Activated B cell treated with CpG ODN at 0.5 μM for 24 hours (primary cell): ENCODE data around the gene TBKBP1. TPM values are rescaled to one million over a fixed set of nuclear protein-coding genes. Genes with fewer than 3 reads are reported as not detected.

Experiments used
- ATAC-seq: fragments of 200-7000 bp; cut with Tn5 transposase; one replicate; pipeline ENCODE4 v1.10.0; 2021; ENCODE audit warnings: low read depth, mild to moderate bottlenecking, moderate library complexity
- CTCF ChIA-PET: fragments of 350-600 bp; sonication (Branson Sonifier 250); formaldehyde crosslinking; loops from one replicate; lab custom pipeline; 2021; ENCODE audit warnings: antibody characterized with exemption; lab: Charles Lee
- POLR2A ChIA-PET: fragments of 350-600 bp; sonication (Branson Sonifier 250); formaldehyde crosslinking; loops from one replicate; lab custom pipeline; 2021; ENCODE audit warnings: antibody characterized with exemption; lab: Charles Lee
- DNase-seq: peaks from one replicate; pipeline ENCODE4 v3.0.0; 2022
- H3K27ac Mint-ChIP-seq: one replicate; pipeline ENCODE4 v1.8.0; 2020; ENCODE audit warnings: mixed read lengths
- H3K27me3 Mint-ChIP-seq: one replicate; pipeline ENCODE4 v1.8.0; 2021; ENCODE audit warnings: mixed read lengths
- H3K36me3 Mint-ChIP-seq: one replicate; pipeline ENCODE4 v1.8.0; 2021; ENCODE audit warnings: low read depth, mixed read lengths
- H3K4me1 Mint-ChIP-seq: one replicate; pipeline ENCODE4 v1.8.0; 2021; ENCODE audit warnings: mixed read lengths
- H3K4me3 Mint-ChIP-seq: one replicate; pipeline ENCODE4 v1.8.0; 2020; ENCODE audit warnings: mild to moderate bottlenecking, mixed read lengths
- H3K9me3 Mint-ChIP-seq: one replicate; pipeline ENCODE4 v1.8.0; 2020; ENCODE audit warnings: mixed read lengths
- intact Hi-C: fragments of 100-400 bp; cut with micrococcal nuclease; formaldehyde crosslinking; loops from one replicate; pipeline ENCODE4 v1.15.1; 2024
- total RNA-seq: library from RNA; stranded (reverse); gene quantifications from 2 replicates; pipeline ENCODE4 v1.2.3, GENCODE V29; 2022
- TF ChIP-seq, protein P1 (sequence below): fragments of 200-600 bp; IDR thresholded peaks from one replicate; pipeline ENCODE4 v1.8.0; 2022; ENCODE audit warnings: antibody characterized with exemption, mild to moderate bottlenecking

TBKBP1 gene
- total RNA-seq, 1 donor from 2014 or later = 4.1 TPM

DNA sequence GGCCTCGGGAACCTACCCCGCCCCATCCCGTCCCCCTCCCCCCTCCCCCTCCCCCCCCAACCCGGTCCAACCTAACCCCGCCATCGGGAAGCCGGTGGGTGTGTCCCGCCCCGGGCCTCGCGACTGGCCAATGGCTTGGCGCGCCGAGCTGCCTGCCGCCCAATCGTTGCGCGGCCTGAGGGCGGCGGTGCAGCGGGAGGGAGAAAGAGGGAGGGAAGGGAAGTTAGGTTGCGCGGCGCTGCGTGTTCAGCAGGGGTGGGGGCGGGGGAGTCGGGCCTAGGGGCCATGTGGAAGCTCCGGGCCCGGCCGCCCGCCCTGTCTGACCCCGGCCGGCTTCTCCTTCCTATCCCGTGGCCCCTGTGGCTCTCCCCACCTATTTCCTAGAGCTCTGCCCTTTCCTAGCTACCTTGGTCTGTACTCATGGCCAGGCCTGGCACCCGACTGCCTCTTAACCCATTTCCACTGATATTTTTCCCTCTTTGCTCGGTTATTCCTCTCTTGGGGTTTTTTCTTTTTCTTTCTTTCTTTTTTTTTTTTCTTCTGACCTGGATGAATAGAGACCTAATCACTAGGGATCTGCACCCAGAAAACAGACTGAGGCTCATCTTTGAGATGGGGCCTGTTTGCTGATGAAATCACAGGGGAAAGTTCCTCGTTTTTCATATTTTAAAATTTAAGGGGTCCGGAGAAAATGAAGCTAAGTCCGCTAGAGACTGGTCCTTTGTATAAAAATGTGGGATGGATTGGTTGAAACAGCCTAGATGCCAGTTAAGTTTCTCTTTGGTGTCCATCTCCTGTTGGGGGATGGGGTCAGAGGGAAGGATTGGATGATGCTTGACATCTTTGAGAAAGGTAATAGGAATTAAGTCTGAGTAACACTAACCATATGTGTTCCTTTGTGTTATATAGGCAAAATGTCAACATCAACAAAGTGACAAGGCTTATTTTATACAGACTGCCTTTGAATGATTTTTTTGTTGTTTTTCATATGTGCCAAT lies 43.1 kb upstream of the TBKBP1 start:
- ATAC-seq = peak; percentile 55
- intact Hi-C loops = loop anchor here (1.0 to 5.0 kb wide), 2 partner anchors 9 to 1711 kb away; partner anchors contain the start of gene ZNF652
- ChIA-PET CTCF (interaction anchor here (0.7 to 1.2 kb wide), 2 partner anchors 13 kb away, joined by 4 to 7 read pairs; no protein-coding TSS in a partner anchor), POLR2A (interaction anchor here (0.6 to 3.3 kb wide), 27 partner anchors 9 to 1456 kb away, joined by 3 to 84 read pairs (median 4); partner anchors contain the start of genes ATP5MC1, CDK5RAP3, EFCAB13 and PNPO)
- Mint-ChIP-seq H3K9me3 (no peaks in the 10 kb centered on the region), H3K4me1 (peaks cover 64% of the 10 kb centered on the region), H3K36me3 (peaks cover 54% of the 10 kb centered on the region), H3K27ac (peak overlapping the region; percentile 89), H3K4me3 (peak overlapping the region; percentile 99), H3K27me3 (no peaks in the 10 kb centered on the region)
- TF ChIP-seq, protein P1, sequence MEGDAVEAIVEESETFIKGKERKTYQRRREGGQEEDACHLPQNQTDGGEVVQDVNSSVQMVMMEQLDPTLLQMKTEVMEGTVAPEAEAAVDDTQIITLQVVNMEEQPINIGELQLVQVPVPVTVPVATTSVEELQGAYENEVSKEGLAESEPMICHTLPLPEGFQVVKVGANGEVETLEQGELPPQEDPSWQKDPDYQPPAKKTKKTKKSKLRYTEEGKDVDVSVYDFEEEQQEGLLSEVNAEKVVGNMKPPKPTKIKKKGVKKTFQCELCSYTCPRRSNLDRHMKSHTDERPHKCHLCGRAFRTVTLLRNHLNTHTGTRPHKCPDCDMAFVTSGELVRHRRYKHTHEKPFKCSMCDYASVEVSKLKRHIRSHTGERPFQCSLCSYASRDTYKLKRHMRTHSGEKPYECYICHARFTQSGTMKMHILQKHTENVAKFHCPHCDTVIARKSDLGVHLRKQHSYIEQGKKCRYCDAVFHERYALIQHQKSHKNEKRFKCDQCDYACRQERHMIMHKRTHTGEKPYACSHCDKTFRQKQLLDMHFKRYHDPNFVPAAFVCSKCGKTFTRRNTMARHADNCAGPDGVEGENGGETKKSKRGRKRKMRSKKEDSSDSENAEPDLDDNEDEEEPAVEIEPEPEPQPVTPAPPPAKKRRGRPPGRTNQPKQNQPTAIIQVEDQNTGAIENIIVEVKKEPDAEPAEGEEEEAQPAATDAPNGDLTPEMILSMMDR = no peak
- DNase-seq = peak; percentile 84

DNA sequence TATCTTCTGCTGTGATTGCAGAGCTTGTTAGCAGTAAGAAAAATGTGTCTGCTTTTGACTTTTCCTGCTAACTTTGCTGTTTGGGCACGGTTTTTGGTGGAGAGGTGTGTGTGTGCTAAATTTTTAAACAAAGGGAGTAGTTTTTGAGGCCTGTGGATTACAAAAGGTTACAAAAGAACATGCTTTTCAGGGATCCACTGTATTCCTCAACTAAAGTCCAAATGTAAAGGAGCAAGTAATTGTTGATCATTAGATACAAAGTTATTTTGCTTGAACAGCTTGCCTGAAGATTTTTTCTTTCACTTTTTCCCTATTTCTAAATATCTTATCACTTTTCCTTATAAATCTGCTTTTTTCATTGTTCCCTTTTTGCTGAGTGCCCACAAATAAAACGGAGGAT lies 42.3 kb upstream of the TBKBP1 start:
- H3K4me1 Mint-ChIP-seq = peaks cover 66% of the 10 kb centered on the region
- DNase-seq (no peak), ATAC-seq (no peak)
- TF ChIP-seq, protein P1 = no peak
- H3K27ac Mint-ChIP-seq = peak overlapping the region; percentile 51
- peak overlapping the region; percentile 46 for H3K4me3 Mint-ChIP-seq
- peaks cover 61% of the 10 kb centered on the region for H3K36me3 Mint-ChIP-seq
- ChIA-PET POLR2A (interaction anchor here (0.6 to 3.3 kb wide), 5 partner anchors 11 to 1241 kb away, joined by 4 to 84 read pairs (median 6); partner anchors contain the start of genes ATP5MC1, EFCAB13 and SP6), CTCF (interaction anchor here (0.7 kb wide), 1 partner anchor 12 kb away, joined by 4 read pairs; no protein-coding TSS in a partner anchor)
- H3K27me3 Mint-ChIP-seq = no peaks in the 10 kb centered on the region
- intact Hi-C loops = loop anchor here (5.0 kb wide), 1 partner anchor 1711 kb away; the partner anchor contains the start of gene ZNF652
- H3K9me3 Mint-ChIP-seq = no peaks in the 10 kb centered on the region

DNA sequence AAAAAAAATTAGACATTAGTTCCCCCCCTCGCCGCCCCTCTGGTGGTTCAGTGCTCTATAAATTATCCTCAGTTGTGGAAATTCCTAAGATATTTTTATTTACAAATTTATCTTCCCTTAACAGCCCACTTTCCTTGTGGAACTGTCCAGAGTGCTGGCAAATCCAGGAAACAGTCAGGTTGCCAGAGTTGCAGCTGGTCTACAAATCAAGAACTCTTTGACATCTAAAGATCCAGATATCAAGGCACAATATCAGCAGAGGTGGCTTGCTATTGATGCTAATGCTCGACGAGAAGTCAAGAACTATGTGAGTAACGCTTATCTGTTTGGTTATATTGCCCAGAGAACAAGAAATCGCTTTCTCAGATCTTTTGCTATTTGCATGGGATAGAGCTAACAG lies 41.4 kb upstream of the TBKBP1 start:
- ChIA-PET POLR2A (interaction anchor here (0.7 kb wide), 1 partner anchor 455 kb away, joined by 5 read pairs; no protein-coding TSS in a partner anchor), CTCF (interaction anchor here (1.7 kb wide), 1 partner anchor 11 kb away, joined by 4 read pairs; no protein-coding TSS in a partner anchor)
- H3K4me3 Mint-ChIP-seq = no peak overlapping the region
- TF ChIP-seq, protein P1 = no peak
- peaks cover 70% of the 10 kb centered on the region for H3K36me3 Mint-ChIP-seq
- no peak for DNase-seq
- no peak overlapping the region for H3K27ac Mint-ChIP-seq
- no peak for ATAC-seq
- intact Hi-C loops = loop anchor here (5.0 kb wide), 1 partner anchor 1710 kb away; the partner anchor contains the start of gene ZNF652
- no peaks in the 10 kb centered on the region for H3K9me3 Mint-ChIP-seq
- peaks cover 65% of the 10 kb centered on the region for H3K4me1 Mint-ChIP-seq
- H3K27me3 Mint-ChIP-seq = no peaks in the 10 kb centered on the region

DNA sequence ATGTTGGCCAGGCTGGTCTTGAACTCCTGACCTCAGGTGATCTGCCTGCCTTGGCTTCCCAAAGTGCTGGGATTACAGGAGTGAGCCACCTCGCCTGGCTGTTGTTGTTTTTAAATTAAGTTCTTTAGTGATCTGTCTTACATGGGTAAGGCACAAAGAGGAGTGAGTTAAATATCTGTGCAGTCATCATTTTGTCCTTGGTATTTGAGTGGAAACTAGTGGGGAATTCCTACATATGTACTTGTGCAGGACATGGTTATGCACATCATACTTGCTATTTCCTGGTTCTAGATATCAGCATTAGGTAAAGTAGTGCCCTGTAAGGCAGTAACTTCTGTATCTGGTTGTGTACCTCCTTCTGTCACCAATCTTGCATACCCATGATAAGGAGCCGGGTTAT lies 40.5 kb upstream of the TBKBP1 start:
- ChIA-PET POLR2A (no interaction called here), CTCF (interaction anchor here (1.7 to 2.1 kb wide), 2 partner anchors 10 to 12 kb away, joined by 4 to 7 read pairs; no protein-coding TSS in a partner anchor)
- Mint-ChIP-seq H3K4me3 (no peak overlapping the region), H3K36me3 (peaks cover 77% of the 10 kb centered on the region), H3K27ac (peak overlapping the region; percentile 26), H3K9me3 (no peaks in the 10 kb centered on the region), H3K4me1 (peaks cover 62% of the 10 kb centered on the region), H3K27me3 (no peaks in the 10 kb centered on the region)
- ATAC-seq (no peak), DNase-seq (no peak)
- intact Hi-C loops = loop anchor here (5.0 kb wide), 1 partner anchor 1709 kb away; the partner anchor contains the start of gene ZNF652
- TF ChIP-seq, protein P1 = no peak
